Activated T-cell treated with anti-CD3 and anti-CD28 coated beads for 1 hour (primary cell): ENCODE data around the gene S100A7.
A peak's percentile ranks its signal among the peaks of the same experiment; 100 is the strongest.
"Not testable (repeated sequence)": the region's sequence is repeated elsewhere in the genome, so short reads cannot be mapped to it uniquely, and the experiment has no call there.

Experiments
- DNase-seq: peaks from one replicate; pipeline ENCODE4 v3.0.0-alpha.2; 2020; ENCODE audit warnings: low read depth

Gene S100A7

DNA sequence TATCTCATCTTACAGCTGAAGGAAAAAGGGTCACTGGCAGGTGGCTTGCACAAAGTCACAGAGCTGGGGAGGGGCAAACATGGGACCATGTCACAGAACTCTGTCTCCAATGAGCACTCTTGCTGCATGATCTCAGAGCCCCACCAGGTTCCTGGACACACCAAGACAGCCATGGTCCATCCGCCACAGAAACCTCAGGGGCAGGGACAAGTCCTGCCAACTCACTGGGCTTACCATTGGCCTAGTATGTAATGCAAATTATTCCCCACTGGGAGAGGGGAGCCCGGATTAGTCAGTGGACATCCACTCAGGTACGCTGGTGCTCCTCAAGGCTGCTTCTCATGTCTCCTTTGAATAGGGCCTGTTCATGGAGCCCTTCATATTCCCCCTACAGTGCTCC, 29.9 kb downstream of the S100A7 start:
- no peak for DNase-seq

DNA sequence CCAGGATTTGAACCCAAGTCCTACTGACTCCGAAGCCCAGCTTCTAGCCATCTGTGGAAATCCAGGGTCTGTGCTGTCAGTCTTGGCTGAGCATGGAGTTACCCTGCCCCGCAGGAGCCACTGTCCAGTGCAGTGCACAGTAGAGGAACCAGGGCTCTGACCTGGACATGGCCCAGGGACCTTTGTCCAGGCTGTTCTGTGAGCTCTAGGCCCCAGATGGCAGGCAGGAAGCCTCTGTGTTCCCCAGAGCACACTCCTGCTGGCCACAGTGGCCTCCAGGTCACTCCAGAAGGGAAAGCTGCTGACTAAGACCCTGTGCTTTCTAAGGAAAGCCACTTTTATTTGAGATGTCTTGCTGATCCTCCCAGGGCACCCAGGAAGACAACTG, 30.3 kb downstream of the S100A7 start:
- no peak for DNase-seq

GRCh38 chr1:153429266-153430165, 30.9 kb downstream of the S100A7 start:
- no peak for DNase-seq

GRCh38 chr1:153428791-153429190, 31.7 kb downstream of the S100A7 start:
- DNase-seq = no peak

DNA sequence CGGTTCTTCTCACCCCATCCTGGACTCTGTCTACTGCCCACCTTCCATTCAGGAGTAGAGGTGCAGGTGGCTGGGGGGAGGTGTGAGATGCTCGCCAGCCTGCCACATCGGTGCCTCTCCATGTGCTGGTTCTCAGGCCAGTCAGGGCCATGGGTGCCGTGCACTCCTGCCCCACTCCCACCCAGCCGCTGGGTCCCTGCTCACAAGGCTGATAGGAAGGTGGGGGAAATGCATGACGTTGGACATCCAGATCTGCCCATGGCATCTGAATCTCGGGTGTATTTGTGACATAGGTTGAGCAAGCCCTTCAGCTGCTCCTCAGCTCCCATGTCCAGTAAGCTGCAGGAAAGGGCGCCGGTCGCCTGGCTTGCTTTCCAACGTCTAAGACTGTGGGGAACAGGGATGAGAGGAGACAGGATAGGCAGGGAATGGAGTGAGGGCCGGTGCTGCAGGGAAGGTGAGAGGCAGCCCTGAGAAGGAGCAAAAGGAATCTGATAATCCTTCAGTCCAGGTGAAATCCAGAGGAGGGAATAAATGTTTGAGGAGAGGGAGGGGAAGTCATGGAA, 32.3 kb downstream of the S100A7 start:
- DNase-seq = no peak

DNA sequence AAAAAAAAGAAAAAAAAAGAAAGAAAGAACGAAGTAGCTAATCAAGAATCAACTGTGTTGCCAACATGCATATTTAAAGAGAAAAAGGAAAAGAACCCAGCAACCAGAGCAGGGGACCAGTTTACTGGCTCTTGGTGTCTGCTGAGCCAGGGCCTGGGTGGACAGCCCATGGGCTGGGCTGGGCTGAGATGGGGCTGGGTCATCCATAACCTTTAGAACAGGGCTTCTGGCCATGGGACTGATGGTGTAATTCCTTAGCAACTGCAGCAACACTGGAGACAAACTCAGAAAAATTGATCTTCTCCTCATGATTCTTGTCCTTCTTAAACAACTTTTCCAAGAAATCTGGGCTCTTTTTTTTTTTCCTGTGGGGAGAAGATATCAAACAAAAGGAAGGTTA, 33.6 kb downstream of the S100A7 start:
- no peak for DNase-seq

GRCh38 chr1:153422450-153423068, 37.9 kb downstream of the S100A7 start:
- DNase-seq = peak; percentile 54

DNA sequence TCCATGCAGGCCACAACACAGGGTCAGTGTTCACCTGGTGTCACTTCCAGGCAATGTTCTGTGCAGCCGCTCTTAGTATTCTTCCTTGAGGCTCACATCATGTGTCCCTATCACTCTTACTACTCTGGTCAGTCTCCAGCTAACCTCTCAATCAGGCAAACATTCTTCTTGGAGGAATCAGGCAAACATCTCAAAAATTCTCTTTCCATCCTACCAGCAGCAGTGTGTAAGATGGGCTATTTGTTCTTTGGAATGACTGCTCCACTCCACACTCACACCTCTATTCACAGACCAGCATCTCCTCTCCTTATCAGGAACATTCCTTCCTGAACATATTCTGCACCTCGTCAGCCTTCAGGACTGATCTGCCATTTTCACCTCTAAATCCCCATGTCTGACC, 40.1 kb downstream of the S100A7 start:
- no peak for DNase-seq

- not testable (repeated sequence) for DNase-seq
These were observed 41.0 kb downstream of the S100A7 start for GRCh38 chr1:153419436-153419793.

- not testable (repeated sequence) for DNase-seq
These were observed 41.6 kb downstream of the S100A7 start for GRCh38 chr1:153418758-153419435.

- DNase-seq = no peak
These were observed 43.1 kb downstream of the S100A7 start for GRCh38 chr1:153417136-153417888.

- no peak for DNase-seq
These were observed 44.4 kb downstream of the S100A7 start, which contains the start of gene S100A7A for GRCh38 chr1:153415850-153416570. Gene S100A7A, plus strand, starts transcription at chr1:153416520. Its CDS starts 1,563 bp downstream, at chr1:153418083.

GRCh38 chr1:153413961-153414360, 46.5 kb downstream of the S100A7 start:
- DNase-seq = not testable (repeated sequence)
